Measurements from ENCODE around the gene RCSD1. TPM values are rescaled to one million over a fixed set of nuclear protein-coding genes. Genes with fewer than 3 reads are reported as not detected.
A peak's percentile ranks its signal among the peaks of the same experiment; 100 is the strongest.
"Not testable (repeated sequence)": the region's sequence is repeated elsewhere in the genome, so short reads cannot be mapped to it uniquely, and the experiment has no call there.

RCSD1 gene
- total and polyA plus RNA-seq, 8 donors, result 6.0 to 43.7 (median 19.7) TPM

GRCh38 chr1:167602840-167603239, 27.2 kb upstream of the RCSD1 start:
- DNase-seq, result no peak
- no peak overlapping the region for H3K4me3 ChIP-seq
- H3K27ac ChIP-seq, result peak overlapping the region in 1 of 5 donors; percentile 75
- peaks cover 14 to 37% (median 26%) of the 10 kb centered on the region in 4 donors for H3K4me1 ChIP-seq
- no peaks in the 10 kb centered on the region for H3K36me3 ChIP-seq
- H3K27me3 ChIP-seq, result no peaks in the 10 kb centered on the region
- WGBS, 5 donors, result 70 to 83% (median 76%) methylated on average over 7 to 8 of the region's 8 CpGs
- intact Hi-C loops (cut with DNase I; ENCODE audit: low total_unique reads), result loop anchor here (5.0 kb wide), 1 partner anchor 84 kb away; no protein-coding TSS in a partner anchor
- peaks cover 0 to 12% (median 9%) of the 10 kb centered on the region in 4 donors for H3K9me3 ChIP-seq
- TF ChIP-seq EP300 (IDR thresholded peaks at IDR 0.05), result no peak
- no peak for TF ChIP-seq POLR2AphosphoS5 (IDR thresholded peaks at IDR 0.05)
- TF ChIP-seq CTCF (IDR thresholded peaks at IDR 0.05), result no peak
- TF ChIP-seq POLR2A (IDR thresholded peaks at IDR 0.05), result no peak

- intact Hi-C loops (cut with DNase I; ENCODE audit: low total_unique reads), result no loop called here
- 82 to 87% (median 84%) methylated on average over 3 of the region's 3 CpGs for WGBS, 5 donors
These were observed 24.5 kb upstream of the RCSD1 start for GRCh38 chr1:167605576-167605975.

GRCh38 chr1:167611983-167612382, 18.0 kb upstream of the RCSD1 start:
- 86 to 97% (median 94%) methylated on average over 1 of the region's 1 CpG for WGBS, 5 donors
- TF ChIP-seq POLR2A (IDR thresholded peaks at IDR 0.05) (no peak), EP300 (IDR thresholded peaks at IDR 0.05) (no peak), CTCF (IDR thresholded peaks at IDR 0.05) (no peak), POLR2AphosphoS5 (IDR thresholded peaks at IDR 0.05) (no peak)
- Histone ChIP-seq H3K27ac (no peak overlapping the region), H3K27me3 (no peaks in the 10 kb centered on the region), H3K4me1 (peaks cover 0 to 12% (median 4%) of the 10 kb centered on the region in 4 donors), H3K36me3 (no peaks in the 10 kb centered on the region), H3K9me3 (peaks cover 0 to 22% (median 12%) of the 10 kb centered on the region in 4 donors), H3K4me3 (no peak overlapping the region)
- intact Hi-C loops (cut with DNase I; ENCODE audit: low total_unique reads), result loop anchor here (10.0 kb wide), 1 partner anchor 53 kb away; no protein-coding TSS in a partner anchor
- DNase-seq, result no peak

More at GRCh38 chr1:167605576-167605975, 24.5 kb upstream of the RCSD1 start:
- peaks cover 9 to 28% (median 18%) of the 10 kb centered on the region in 4 donors for H3K4me1 ChIP-seq
- H3K4me3 ChIP-seq, result no peak overlapping the region
- no peaks in the 10 kb centered on the region for H3K27me3 ChIP-seq
- no peaks in the 10 kb centered on the region for H3K36me3 ChIP-seq
- DNase-seq, result no peak
- H3K9me3 ChIP-seq, result peaks cover 0 to 16% (median 13%) of the 10 kb centered on the region in 4 donors
- TF ChIP-seq EP300 (IDR thresholded peaks at IDR 0.05), result no peak
- H3K27ac ChIP-seq, result no peak overlapping the region

GRCh38 chr1:167612587-167613385, 17.2 kb upstream of the RCSD1 start:
- H3K27ac ChIP-seq, result no peak overlapping the region
- DNase-seq, result no peak
- 90 to 94% (median 91%) methylated on average over 2 of the region's 2 CpGs for WGBS, 5 donors
- peaks cover 0 to 14% (median 11%) of the 10 kb centered on the region in 4 donors for H3K4me1 ChIP-seq
- intact Hi-C loops (cut with DNase I; ENCODE audit: low total_unique reads), result loop anchor here (10.0 kb wide), 1 partner anchor 52 kb away; no protein-coding TSS in a partner anchor
- no peak overlapping the region for H3K4me3 ChIP-seq
- TF ChIP-seq EP300 (IDR thresholded peaks at IDR 0.05) (no peak), CTCF (IDR thresholded peaks at IDR 0.05) (no peak), POLR2A (IDR thresholded peaks at IDR 0.05) (no peak), POLR2AphosphoS5 (IDR thresholded peaks at IDR 0.05) (no peak)
- H3K9me3 ChIP-seq, result peaks cover 0 to 16% (median 4%) of the 10 kb centered on the region in 4 donors
- H3K36me3 ChIP-seq, result no peaks in the 10 kb centered on the region
- no peaks in the 10 kb centered on the region for H3K27me3 ChIP-seq

GRCh38 chr1:167613984-167614383, 16.0 kb upstream of the RCSD1 start:
- H3K36me3 ChIP-seq, H3K27ac ChIP-seq, H3K27me3 ChIP-seq, H3K4me3 ChIP-seq, DNase-seq: not testable (repeated sequence)
- intact Hi-C loops (cut with DNase I; ENCODE audit: low total_unique reads), result loop anchor here (10.0 kb wide), 1 partner anchor 51 kb away; no protein-coding TSS in a partner anchor
- whole genome bisulfite sequencing, 5 donors, result 62 to 98% (median 76%) methylated on average over 2 of the region's 2 CpGs
- peaks cover 0 to 11% (median 0%) of the 10 kb centered on the region in 4 donors for H3K9me3 ChIP-seq
- peaks cover 5 to 23% (median 11%) of the 10 kb centered on the region in 4 donors for H3K4me1 ChIP-seq

All from stomach (tissue), 9 donors.